Activated CD8-positive, alpha-beta memory T cell treated with anti-CD3 and anti-CD28 coated beads, Interleukin-2, amount 50 U/mL, for 48 hours (primary cell): ENCODE results near the gene TMEM132C.

Experiments used
- DNase-seq: peaks from one replicate; pipeline ENCODE4 v3.0.0-alpha.2; 2020

TMEM132C gene

GRCh38 chr12:128339631-128340030 lies 72.7 kb downstream of the TMEM132C start:
- no peak for DNase-seq

- no peak for DNase-seq
Observed at GRCh38 chr12:128353301-128353700, 86.3 kb downstream of the TMEM132C start.

GRCh38 chr12:128356547-128356946 lies 89.6 kb downstream of the TMEM132C start:
- no peak for DNase-seq

- no peak for DNase-seq
Observed at GRCh38 chr12:128361400-128361995, 94.5 kb downstream of the TMEM132C start.

GRCh38 chr12:128365032-128365431 lies 98.1 kb downstream of the TMEM132C start:
- no peak for DNase-seq

GRCh38 chr12:128365651-128366231 lies 98.8 kb downstream of the TMEM132C start:
- DNase-seq = no peak

GRCh38 chr12:128367961-128368360 lies 101.0 kb downstream of the TMEM132C start:
- no peak for DNase-seq

GRCh38 chr12:128381541-128381940 lies 114.6 kb downstream of the TMEM132C start:
- DNase-seq = no peak

- DNase-seq = no peak
Observed at GRCh38 chr12:128381946-128382345, 115.0 kb downstream of the TMEM132C start.

GRCh38 chr12:128382946-128383345 lies 116.0 kb downstream of the TMEM132C start:
- no peak for DNase-seq

GRCh38 chr12:128383357-128383937 lies 116.5 kb downstream of the TMEM132C start:
- no peak for DNase-seq

- DNase-seq = no peak
Observed at GRCh38 chr12:128385736-128386135, 118.8 kb downstream of the TMEM132C start.

GRCh38 chr12:128387811-128388422 lies 120.9 kb downstream of the TMEM132C start:
- DNase-seq = peak; percentile 64

- DNase-seq = no peak
Observed at GRCh38 chr12:128388461-128389000, 121.6 kb downstream of the TMEM132C start.

- no peak for DNase-seq
Observed at GRCh38 chr12:128393346-128393745, 126.4 kb downstream of the TMEM132C start.

GRCh38 chr12:128394137-128394536 lies 127.2 kb downstream of the TMEM132C start:
- no peak for DNase-seq

- DNase-seq = no peak
Observed at GRCh38 chr12:128399253-128399652, 132.3 kb downstream of the TMEM132C start.

- no peak for DNase-seq
Observed at GRCh38 chr12:128402486-128403243, 135.7 kb downstream of the TMEM132C start.

- no peak for DNase-seq
Observed at GRCh38 chr12:128408669-128409068, 141.7 kb downstream of the TMEM132C start.

GRCh38 chr12:128415036-128415560 lies 148.1 kb downstream of the TMEM132C start:
- no peak for DNase-seq

- no peak for DNase-seq
Observed at GRCh38 chr12:128418944-128419343, 152.0 kb downstream of the TMEM132C start.

GRCh38 chr12:128420163-128420562 lies 153.2 kb downstream of the TMEM132C start:
- DNase-seq = no peak

- no peak for DNase-seq
Observed at GRCh38 chr12:128421375-128421774, 154.4 kb downstream of the TMEM132C start.
